HCT116 (cell line): ENCODE measurements around the gene RCOR2.

ENCODE experiments used
- EZH2 ChIP-seq: fragments of 200-600 bp; sonication (generic); IDR thresholded peaks from 2 replicates; pipeline ENCODE4 v1.6.1; 2017; ENCODE audit warnings: antibody characterized with exemption, mixed run types
- EZH2phosphoT487 ChIP-seq: fragments of 200-600 bp; IDR thresholded peaks from 2 replicates; pipeline ENCODE4 v1.6.1; 2018; ENCODE audit warnings: antibody characterized with exemption, borderline replicate concordance
- POLR2A ChIP-seq: IDR thresholded peaks from 2 replicates; pipeline ENCODE4 v1.7.0; 2011; ENCODE audit warnings: borderline replicate concordance; ENCODE audit not compliant: insufficient read depth, insufficient read length; ENCODE audit errors: extremely low read depth
- POLR2AphosphoS5 ChIP-seq: IDR thresholded peaks from 2 replicates; pipeline ENCODE4 v1.6.1; 2011; ENCODE audit warnings: mild to moderate bottlenecking, low read depth, low read length, moderate library complexity
- RAD21 ChIP-seq: IDR thresholded peaks from 2 replicates; pipeline ENCODE4 v1.6.1; 2012; ENCODE audit warnings: low read depth, mild to moderate bottlenecking
- SRF ChIP-seq: IDR thresholded peaks from 2 replicates; pipeline ENCODE4 v1.6.1; 2012; ENCODE audit warnings: low read depth
- ZNF274 ChIP-seq: fragments of 200-500 bp; sonication (Bioruptor generic); IDR thresholded peaks from 2 replicates; pipeline ENCODE4 v1.6.1; 2014; ENCODE audit warnings: mild to moderate bottlenecking, low read depth, low read length, inconsistent platforms
- TF ChIP-seq, protein P1 (sequence below), 3 experiments: fragments of 200-600 bp in 1 of 3; sonication (generic) in 1 of 3; IDR thresholded peaks in 2 of 3; conservative IDR thresholded peaks in 1 of 3; 2 replicates each; pipeline ENCODE4 v1.5.1; 2012 to 2017; ENCODE audit warnings: low read depth in 2 of 3, low read length in 2 of 3, antibody characterized with exemption in 1 of 3, borderline replicate concordance in 1 of 3, control low read depth in 1 of 3, mild to moderate bottlenecking in 1 of 3, mixed read lengths in 1 of 3, mixed run types in 1 of 3, moderate library complexity in 1 of 3; ENCODE audit not compliant: insufficient read depth in 1 of 3
- TF ChIP-seq, protein P2 (sequence below): IDR thresholded peaks from 2 replicates; pipeline ENCODE4 v1.6.1; 2012; ENCODE audit warnings: low read depth
- TF ChIP-seq, protein P3 (sequence below): IDR thresholded peaks from 2 replicates; pipeline ENCODE4 v1.6.1; 2012
- TF ChIP-seq, protein P4 (sequence below): IDR thresholded peaks from 2 replicates; pipeline ENCODE4 v1.6.1; 2012
- TF ChIP-seq, protein P5 (sequence below): IDR thresholded peaks from 2 replicates; pipeline ENCODE4 v1.6.1; 2011; ENCODE audit warnings: mild to moderate bottlenecking, low read length, moderate library complexity; ENCODE audit not compliant: insufficient replicate concordance; ENCODE audit errors: extremely low read depth

DNA sequence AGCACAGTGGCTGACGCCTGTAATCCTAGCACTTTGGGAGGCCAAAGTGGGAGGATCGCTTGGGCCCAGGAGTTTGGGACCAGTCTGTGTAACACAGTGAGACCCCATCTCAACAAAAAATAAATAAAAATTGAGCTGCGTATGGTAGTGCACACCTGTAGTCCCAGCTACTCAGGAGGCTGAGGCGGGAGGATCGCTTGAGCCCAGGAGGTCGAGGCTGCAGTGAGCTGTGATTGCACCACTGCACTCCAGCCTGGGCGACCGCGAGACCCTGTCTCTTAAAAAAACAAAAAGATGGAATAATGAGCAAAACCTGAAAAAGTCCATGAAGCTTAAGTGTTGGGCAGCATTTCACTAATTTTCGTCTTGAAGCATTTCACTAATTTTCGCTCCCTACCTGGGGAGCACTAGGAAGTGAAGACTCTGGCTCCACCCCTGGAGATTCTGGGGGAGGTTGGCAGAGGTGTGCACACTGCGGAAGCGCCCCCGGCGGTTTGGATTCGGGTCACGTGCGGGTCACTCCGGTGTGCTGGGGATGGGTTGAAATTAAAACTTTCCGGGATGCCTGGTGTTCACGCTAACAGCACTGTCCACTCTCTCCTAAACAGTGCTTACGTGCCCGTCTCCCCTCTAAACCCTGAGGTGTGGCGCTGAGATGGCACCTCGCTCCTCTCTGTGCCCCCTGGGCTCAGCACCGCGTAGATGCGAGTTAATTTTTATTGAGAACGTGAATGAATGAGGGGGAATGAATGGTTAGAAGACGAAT lies 20.9 kb upstream of the RCOR2 start:
- TF ChIP-seq, protein P1, sequence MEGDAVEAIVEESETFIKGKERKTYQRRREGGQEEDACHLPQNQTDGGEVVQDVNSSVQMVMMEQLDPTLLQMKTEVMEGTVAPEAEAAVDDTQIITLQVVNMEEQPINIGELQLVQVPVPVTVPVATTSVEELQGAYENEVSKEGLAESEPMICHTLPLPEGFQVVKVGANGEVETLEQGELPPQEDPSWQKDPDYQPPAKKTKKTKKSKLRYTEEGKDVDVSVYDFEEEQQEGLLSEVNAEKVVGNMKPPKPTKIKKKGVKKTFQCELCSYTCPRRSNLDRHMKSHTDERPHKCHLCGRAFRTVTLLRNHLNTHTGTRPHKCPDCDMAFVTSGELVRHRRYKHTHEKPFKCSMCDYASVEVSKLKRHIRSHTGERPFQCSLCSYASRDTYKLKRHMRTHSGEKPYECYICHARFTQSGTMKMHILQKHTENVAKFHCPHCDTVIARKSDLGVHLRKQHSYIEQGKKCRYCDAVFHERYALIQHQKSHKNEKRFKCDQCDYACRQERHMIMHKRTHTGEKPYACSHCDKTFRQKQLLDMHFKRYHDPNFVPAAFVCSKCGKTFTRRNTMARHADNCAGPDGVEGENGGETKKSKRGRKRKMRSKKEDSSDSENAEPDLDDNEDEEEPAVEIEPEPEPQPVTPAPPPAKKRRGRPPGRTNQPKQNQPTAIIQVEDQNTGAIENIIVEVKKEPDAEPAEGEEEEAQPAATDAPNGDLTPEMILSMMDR (IDR thresholded peaks at IDR 0.05 in 2 of 3, conservative IDR thresholded peaks at IDR 0.05 in 1 of 3; ENCODE audit: borderline replicate concordance in 1 of 3, insufficient read depth in 1 of 3, low read depth in 2 of 3, low read length in 2 of 3) = no peak; a peak in 1 of 6 replicates
- no peak for TF ChIP-seq SRF
- TF ChIP-seq, protein P2, sequence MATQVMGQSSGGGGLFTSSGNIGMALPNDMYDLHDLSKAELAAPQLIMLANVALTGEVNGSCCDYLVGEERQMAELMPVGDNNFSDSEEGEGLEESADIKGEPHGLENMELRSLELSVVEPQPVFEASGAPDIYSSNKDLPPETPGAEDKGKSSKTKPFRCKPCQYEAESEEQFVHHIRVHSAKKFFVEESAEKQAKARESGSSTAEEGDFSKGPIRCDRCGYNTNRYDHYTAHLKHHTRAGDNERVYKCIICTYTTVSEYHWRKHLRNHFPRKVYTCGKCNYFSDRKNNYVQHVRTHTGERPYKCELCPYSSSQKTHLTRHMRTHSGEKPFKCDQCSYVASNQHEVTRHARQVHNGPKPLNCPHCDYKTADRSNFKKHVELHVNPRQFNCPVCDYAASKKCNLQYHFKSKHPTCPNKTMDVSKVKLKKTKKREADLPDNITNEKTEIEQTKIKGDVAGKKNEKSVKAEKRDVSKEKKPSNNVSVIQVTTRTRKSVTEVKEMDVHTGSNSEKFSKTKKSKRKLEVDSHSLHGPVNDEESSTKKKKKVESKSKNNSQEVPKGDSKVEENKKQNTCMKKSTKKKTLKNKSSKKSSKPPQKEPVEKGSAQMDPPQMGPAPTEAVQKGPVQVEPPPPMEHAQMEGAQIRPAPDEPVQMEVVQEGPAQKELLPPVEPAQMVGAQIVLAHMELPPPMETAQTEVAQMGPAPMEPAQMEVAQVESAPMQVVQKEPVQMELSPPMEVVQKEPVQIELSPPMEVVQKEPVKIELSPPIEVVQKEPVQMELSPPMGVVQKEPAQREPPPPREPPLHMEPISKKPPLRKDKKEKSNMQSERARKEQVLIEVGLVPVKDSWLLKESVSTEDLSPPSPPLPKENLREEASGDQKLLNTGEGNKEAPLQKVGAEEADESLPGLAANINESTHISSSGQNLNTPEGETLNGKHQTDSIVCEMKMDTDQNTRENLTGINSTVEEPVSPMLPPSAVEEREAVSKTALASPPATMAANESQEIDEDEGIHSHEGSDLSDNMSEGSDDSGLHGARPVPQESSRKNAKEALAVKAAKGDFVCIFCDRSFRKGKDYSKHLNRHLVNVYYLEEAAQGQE = no peak
- TF ChIP-seq EZH2phosphoT487 = no peak
- TF ChIP-seq, protein P3, sequence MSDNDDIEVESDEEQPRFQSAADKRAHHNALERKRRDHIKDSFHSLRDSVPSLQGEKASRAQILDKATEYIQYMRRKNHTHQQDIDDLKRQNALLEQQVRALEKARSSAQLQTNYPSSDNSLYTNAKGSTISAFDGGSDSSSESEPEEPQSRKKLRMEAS = no peak; the same call in 1 of the 2 replicates
- TF ChIP-seq, protein P4, sequence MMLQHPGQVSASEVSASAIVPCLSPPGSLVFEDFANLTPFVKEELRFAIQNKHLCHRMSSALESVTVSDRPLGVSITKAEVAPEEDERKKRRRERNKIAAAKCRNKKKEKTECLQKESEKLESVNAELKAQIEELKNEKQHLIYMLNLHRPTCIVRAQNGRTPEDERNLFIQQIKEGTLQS = no peak
- no peak for TF ChIP-seq EZH2
- no peak for TF ChIP-seq POLR2A
- TF ChIP-seq RAD21 = no peak
- no peak; the same call in 1 of the 2 replicates for TF ChIP-seq POLR2AphosphoS5
- TF ChIP-seq, protein P5, sequence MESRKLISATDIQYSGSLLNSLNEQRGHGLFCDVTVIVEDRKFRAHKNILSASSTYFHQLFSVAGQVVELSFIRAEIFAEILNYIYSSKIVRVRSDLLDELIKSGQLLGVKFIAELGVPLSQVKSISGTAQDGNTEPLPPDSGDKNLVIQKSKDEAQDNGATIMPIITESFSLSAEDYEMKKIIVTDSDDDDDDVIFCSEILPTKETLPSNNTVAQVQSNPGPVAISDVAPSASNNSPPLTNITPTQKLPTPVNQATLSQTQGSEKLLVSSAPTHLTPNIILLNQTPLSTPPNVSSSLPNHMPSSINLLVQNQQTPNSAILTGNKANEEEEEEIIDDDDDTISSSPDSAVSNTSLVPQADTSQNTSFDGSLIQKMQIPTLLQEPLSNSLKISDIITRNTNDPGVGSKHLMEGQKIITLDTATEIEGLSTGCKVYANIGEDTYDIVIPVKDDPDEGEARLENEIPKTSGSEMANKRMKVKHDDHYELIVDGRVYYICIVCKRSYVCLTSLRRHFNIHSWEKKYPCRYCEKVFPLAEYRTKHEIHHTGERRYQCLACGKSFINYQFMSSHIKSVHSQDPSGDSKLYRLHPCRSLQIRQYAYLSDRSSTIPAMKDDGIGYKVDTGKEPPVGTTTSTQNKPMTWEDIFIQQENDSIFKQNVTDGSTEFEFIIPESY = no peak
- no peak for TF ChIP-seq ZNF274
